NOMO-1 (cell line): ENCODE measurements around the gene SEC61G.

ENCODE experiments used
- DNase-seq, 2 experiments: peaks; one replicate each; lab custom pipeline; 2025; ENCODE audit not compliant: unreplicated experiment in 2 of 2; lab: John Stamatoyannopoulos, UW

SEC61G gene

GRCh38 chr7:54769203-54769602, 10.2 kb upstream of the SEC61G start:
- DNase-seq, result no peak

GRCh38 chr7:54764861-54765260, 5.8 kb upstream of the SEC61G start:
- no peak for DNase-seq

- no peak for DNase-seq
Measured at GRCh38 chr7:54757711-54758110, 1.3 kb downstream of the SEC61G start.

GRCh38 chr7:54749200-54749599, 9.8 kb downstream of the SEC61G start:
- no peak for DNase-seq

- DNase-seq, result no peak
Measured at GRCh38 chr7:54747234-54747633, 11.8 kb downstream of the SEC61G start.

GRCh38 chr7:54743580-54743979, 15.4 kb downstream of the SEC61G start:
- DNase-seq, result no peak

GRCh38 chr7:54738737-54739136, 20.3 kb downstream of the SEC61G start:
- no peak for DNase-seq

GRCh38 chr7:54729107-54729506, 29.9 kb downstream of the SEC61G start:
- DNase-seq, result no peak

GRCh38 chr7:54728411-54728810, 30.6 kb downstream of the SEC61G start:
- DNase-seq, result no peak

GRCh38 chr7:54725255-54725654, 33.8 kb downstream of the SEC61G start:
- no peak for DNase-seq

GRCh38 chr7:54722502-54722901, 36.5 kb downstream of the SEC61G start:
- DNase-seq, result no peak

GRCh38 chr7:54722026-54722425, 37.0 kb downstream of the SEC61G start:
- no peak for DNase-seq

- DNase-seq, result no peak
Measured at GRCh38 chr7:54719974-54720373, 39.0 kb downstream of the SEC61G start.

- no peak for DNase-seq
Measured at GRCh38 chr7:54719425-54719824, 39.6 kb downstream of the SEC61G start.

- no peak for DNase-seq
Measured at GRCh38 chr7:54712820-54713219, 46.2 kb downstream of the SEC61G start.

- DNase-seq, result no peak
Measured at GRCh38 chr7:54711900-54712595, 47.0 kb downstream of the SEC61G start.

GRCh38 chr7:54709283-54709682, 49.7 kb downstream of the SEC61G start:
- no peak for DNase-seq

GRCh38 chr7:54705436-54705835, 53.6 kb downstream of the SEC61G start:
- no peak for DNase-seq

GRCh38 chr7:54704851-54705250, 54.2 kb downstream of the SEC61G start:
- no peak for DNase-seq
